OCI-LY3 (cell line): ENCODE measurements around the gene TTC8.

Experiments
- H2AFZ ChIP-seq: fragments of 200-600, 300-600 bp; shearing (Covaris generic); 2 replicates; pipeline ENCODE4 v1.6.0; 2014; ENCODE audit warnings: antibody characterized with exemption, low read depth, low read length
- H3K27ac ChIP-seq: fragments of 200-600, 300-600 bp; sonication (generic); 2 replicates; pipeline ENCODE4 v1.5.1; 2014; ENCODE audit warnings: mild to moderate bottlenecking, low read length, moderate library complexity, mixed read lengths
- H3K27me3 ChIP-seq: fragments of 200-600, 300-600 bp; sonication (generic); 2 replicates; pipeline ENCODE4 v1.6.1; 2014; ENCODE audit warnings: low read depth, low read length, mixed read lengths
- H3K36me3 ChIP-seq: fragments of 200-600, 300-600 bp; sonication (generic); replicated peaks from 2 replicates; pipeline ENCODE3; 2014; ENCODE audit warnings: low read depth, low read length, mixed read lengths
- H3K4me1 ChIP-seq: fragments of 300-600, 200-600 bp; sonication (generic); 2 replicates; pipeline ENCODE4 v1.6.1; 2014; ENCODE audit warnings: low read length, mixed read lengths
- H3K4me2 ChIP-seq: fragments of 200-600, 300-600 bp; sonication (generic); 2 replicates; pipeline ENCODE4 v1.6.1; 2014; ENCODE audit warnings: low read length, mixed read lengths
- H3K4me3 ChIP-seq: fragments of 300-600, 200-600 bp; sonication (generic); 2 replicates; pipeline ENCODE4 v1.5.1; 2014; ENCODE audit warnings: antibody characterized with exemption, mild to moderate bottlenecking, low read length, moderate library complexity
- H3K79me2 ChIP-seq: fragments of 300-600, 200-600 bp; shearing (Covaris generic); 2 replicates; pipeline ENCODE4 v1.6.1; 2014; ENCODE audit warnings: mild to moderate bottlenecking, low read length, mixed read lengths
- H3K9ac ChIP-seq: fragments of 300-600, 200-600 bp; shearing (Covaris generic); 2 replicates; pipeline ENCODE4 v1.6.0; 2014; ENCODE audit warnings: mild to moderate bottlenecking, low read length, moderate library complexity
- H3K9me3 ChIP-seq: fragments of 200-600, 300-600 bp; shearing (Covaris generic); 2 replicates; pipeline ENCODE4 v1.6.1; 2014; ENCODE audit warnings: low read length, mixed read lengths; ENCODE audit not compliant: insufficient read depth
- H4K20me1 ChIP-seq: fragments of 200-600, 300-600 bp; sonication (generic); 2 replicates; pipeline ENCODE4 v1.6.1; 2016; ENCODE audit warnings: low read length, mixed read lengths; ENCODE audit not compliant: insufficient read depth
- EZH2phosphoT487 ChIP-seq: fragments of 200-600 bp; shearing (Covaris generic); IDR thresholded peaks from 2 replicates; pipeline ENCODE4 v1.6.1; 2018; ENCODE audit warnings: antibody characterized with exemption, mixed run types, low read depth
- TF ChIP-seq, protein P1 (sequence below): fragments of 200-600, 300-600 bp; sonication (generic); IDR thresholded peaks from 2 replicates; pipeline ENCODE4 v1.5.1; 2014; ENCODE audit warnings: antibody characterized with exemption, low read length, low read depth

TTC8 gene

DNA sequence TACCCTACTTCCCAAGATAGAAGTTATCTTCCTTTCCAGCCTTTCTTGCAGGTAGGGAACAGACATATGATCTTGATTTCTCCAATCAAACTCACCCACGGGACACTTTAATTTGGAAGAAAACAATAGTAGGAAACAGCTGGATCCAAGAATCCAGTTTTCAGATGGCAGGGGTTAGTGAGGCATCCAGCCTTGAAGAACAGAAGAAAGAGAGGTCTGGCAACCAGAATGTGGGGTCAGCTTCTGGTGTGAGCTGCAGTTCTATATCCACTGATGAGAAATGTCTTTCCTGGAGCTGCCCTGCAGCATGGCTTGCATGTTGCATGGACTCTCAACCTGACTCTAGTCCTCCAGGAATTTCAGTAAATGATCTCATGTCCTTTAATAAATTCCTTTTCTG lies 83.8 kb downstream of the TTC8 start:
- H3K4me2 ChIP-seq, result no peak overlapping the region
- H3K36me3 ChIP-seq, result no peaks in the 10 kb centered on the region
- no peak overlapping the region for H3K9ac ChIP-seq
- no peak overlapping the region for H2AFZ ChIP-seq
- H3K4me3 ChIP-seq, result no peak overlapping the region
- no peaks in the 10 kb centered on the region for H3K27me3 ChIP-seq
- peaks cover under 1% of the 10 kb centered on the region; the same call in 1 of the 2 replicates for H3K4me1 ChIP-seq
- H3K79me2 ChIP-seq, result no peaks in the 10 kb centered on the region
- H4K20me1 ChIP-seq, result no peaks in the 10 kb centered on the region
- no peaks in the 10 kb centered on the region for H3K9me3 ChIP-seq
- TF ChIP-seq, protein P1, sequence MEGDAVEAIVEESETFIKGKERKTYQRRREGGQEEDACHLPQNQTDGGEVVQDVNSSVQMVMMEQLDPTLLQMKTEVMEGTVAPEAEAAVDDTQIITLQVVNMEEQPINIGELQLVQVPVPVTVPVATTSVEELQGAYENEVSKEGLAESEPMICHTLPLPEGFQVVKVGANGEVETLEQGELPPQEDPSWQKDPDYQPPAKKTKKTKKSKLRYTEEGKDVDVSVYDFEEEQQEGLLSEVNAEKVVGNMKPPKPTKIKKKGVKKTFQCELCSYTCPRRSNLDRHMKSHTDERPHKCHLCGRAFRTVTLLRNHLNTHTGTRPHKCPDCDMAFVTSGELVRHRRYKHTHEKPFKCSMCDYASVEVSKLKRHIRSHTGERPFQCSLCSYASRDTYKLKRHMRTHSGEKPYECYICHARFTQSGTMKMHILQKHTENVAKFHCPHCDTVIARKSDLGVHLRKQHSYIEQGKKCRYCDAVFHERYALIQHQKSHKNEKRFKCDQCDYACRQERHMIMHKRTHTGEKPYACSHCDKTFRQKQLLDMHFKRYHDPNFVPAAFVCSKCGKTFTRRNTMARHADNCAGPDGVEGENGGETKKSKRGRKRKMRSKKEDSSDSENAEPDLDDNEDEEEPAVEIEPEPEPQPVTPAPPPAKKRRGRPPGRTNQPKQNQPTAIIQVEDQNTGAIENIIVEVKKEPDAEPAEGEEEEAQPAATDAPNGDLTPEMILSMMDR, result no peak
- no peak for TF ChIP-seq EZH2phosphoT487
- H3K27ac ChIP-seq, result no peak overlapping the region

DNA sequence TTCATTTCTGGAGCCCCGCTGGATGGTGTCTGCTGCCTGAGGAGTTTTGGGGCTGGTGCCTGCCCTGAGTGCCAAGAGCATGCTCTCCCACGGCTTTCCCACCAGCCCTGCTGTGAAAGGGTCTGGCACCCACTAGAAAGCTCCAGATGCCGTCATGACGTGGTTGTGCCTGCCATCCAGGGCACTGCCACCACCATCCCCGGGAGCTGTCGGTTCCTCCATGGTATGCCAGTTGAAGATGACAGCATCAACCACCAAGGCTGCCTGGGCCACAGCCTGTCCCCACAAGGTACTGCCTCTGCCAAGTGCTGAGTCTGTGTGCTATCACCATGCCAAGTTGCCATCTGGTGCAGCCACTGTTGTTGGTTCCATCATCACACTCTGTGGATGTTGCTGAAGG lies 85.9 kb downstream of the TTC8 start:
- H3K9ac ChIP-seq, result no peak overlapping the region
- H3K27me3 ChIP-seq, result peaks cover 6% of the 10 kb centered on the region; the same call in 1 of the 2 replicates
- H3K36me3 ChIP-seq, result no peaks in the 10 kb centered on the region

DNA sequence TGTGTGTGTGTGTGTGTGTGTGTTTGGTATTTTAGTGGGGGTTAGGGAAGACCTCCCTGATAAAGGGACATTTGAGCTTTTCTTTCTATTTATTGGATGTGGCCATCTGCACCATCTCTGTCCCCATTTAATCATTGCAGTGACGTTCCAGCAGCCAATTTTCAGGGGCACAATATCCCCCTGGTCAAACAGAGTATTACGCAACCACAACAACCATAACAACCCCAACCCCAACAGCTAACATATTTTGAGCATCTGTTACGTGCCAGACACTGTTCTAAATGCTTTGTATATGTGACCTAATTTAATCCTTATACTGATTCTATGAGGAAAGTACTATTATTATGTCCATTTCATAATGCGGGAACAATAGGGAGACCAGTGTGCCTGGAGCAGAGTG lies 87.4 kb downstream of the TTC8 start:
- TF ChIP-seq, protein P1, result no peak
- TF ChIP-seq EZH2phosphoT487, result no peak
- Histone ChIP-seq H3K4me1 (peaks cover 6% of the 10 kb centered on the region; the same call in 1 of the 2 replicates), H3K4me3 (no peak overlapping the region), H3K4me2 (no peak overlapping the region), H3K27ac (no peak overlapping the region), H3K27me3 (peaks cover 10% of the 10 kb centered on the region; the same call in 1 of the 2 replicates), H3K79me2 (no peaks in the 10 kb centered on the region), H3K9me3 (no peaks in the 10 kb centered on the region), H3K36me3 (no peaks in the 10 kb centered on the region), H4K20me1 (no peaks in the 10 kb centered on the region), H2AFZ (no peak overlapping the region), H3K9ac (no peak overlapping the region)

More for the DNA sequence above, 85.9 kb downstream of the TTC8 start:
- no peak overlapping the region for H3K27ac ChIP-seq
- no peak overlapping the region for H3K4me2 ChIP-seq
- no peaks in the 10 kb centered on the region for H3K79me2 ChIP-seq
- TF ChIP-seq EZH2phosphoT487, result no peak
- TF ChIP-seq, protein P1, result no peak
- H4K20me1 ChIP-seq, result no peaks in the 10 kb centered on the region
- H3K4me3 ChIP-seq, result no peak overlapping the region
- H2AFZ ChIP-seq, result no peak overlapping the region
- H3K4me1 ChIP-seq, result peaks cover 6% of the 10 kb centered on the region; the same call in 1 of the 2 replicates
- no peaks in the 10 kb centered on the region for H3K9me3 ChIP-seq

DNA sequence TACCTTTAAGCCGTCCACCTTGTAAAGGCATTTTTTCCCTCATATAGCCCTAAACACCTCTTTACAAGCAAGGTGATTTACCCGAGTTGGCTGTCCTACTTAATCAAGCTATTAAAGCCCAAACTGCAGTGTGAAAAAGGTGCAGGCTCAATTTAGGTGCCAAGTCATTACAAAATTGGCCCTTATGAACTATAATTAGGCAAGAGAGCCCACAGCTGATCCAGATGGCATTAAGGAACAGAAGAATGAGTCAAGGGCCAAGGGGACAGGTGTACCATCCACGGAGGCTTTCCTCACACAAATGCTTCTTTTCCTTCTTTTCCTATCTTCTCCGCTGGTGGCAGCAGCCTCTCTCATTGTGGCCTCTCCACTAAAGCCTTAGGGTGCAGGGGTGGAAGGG lies 90.5 kb downstream of the TTC8 start:
- H2AFZ ChIP-seq, result no peak overlapping the region
- peaks cover 10% of the 10 kb centered on the region; the same call in 1 of the 2 replicates for H3K27me3 ChIP-seq
- no peaks in the 10 kb centered on the region for H4K20me1 ChIP-seq
- TF ChIP-seq, protein P1, result no peak
- no peak for TF ChIP-seq EZH2phosphoT487
- H3K9me3 ChIP-seq, result no peaks in the 10 kb centered on the region
- H3K36me3 ChIP-seq, result no peaks in the 10 kb centered on the region
- no peak overlapping the region for H3K4me2 ChIP-seq
- H3K9ac ChIP-seq, result no peak overlapping the region
- no peak overlapping the region for H3K27ac ChIP-seq
- H3K4me1 ChIP-seq, result peaks cover 6% of the 10 kb centered on the region; the same call in 1 of the 2 replicates
- H3K4me3 ChIP-seq, result no peak overlapping the region
- no peaks in the 10 kb centered on the region for H3K79me2 ChIP-seq
